Measurements from ENCODE around the gene TOMM34. TPM values are rescaled to one million over a fixed set of nuclear protein-coding genes. Genes with fewer than 3 reads are reported as not detected.

TOMM34 gene
- polyA plus RNA-seq, 1 of the 3 experiments (the other 2 are of a cell fraction), result 40.5 TPM

DNA sequence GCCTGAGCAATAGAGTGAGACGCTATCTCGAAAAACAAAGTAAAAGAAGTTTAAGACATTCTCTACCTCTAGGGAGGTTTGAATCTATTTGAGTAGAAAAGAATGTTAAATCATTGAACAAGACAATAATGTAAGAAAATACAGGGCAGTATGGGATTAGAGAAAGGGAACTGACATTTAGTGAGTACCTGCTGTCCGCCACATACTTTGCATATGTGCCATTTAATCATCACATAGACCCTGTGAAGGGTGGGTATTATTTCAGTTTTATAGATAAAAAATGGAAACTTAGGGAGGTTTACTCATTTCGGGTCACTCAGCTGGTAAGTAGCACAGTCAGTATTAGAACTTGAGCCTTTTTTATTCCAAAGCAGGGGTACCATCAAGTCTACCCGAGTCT, 37.5 kb upstream of the TOMM34 start:
- H3K36me3 ChIP-seq (replicated peaks in 1 of 2; ENCODE audit: control insufficient read depth in 1 of 2, insufficient read depth in 2 of 2, low read length in 1 of 2), result peaks cover 46 to 66% of the 10 kb centered on the region in 2 experiments
- H3K4me2 ChIP-seq, result no peak overlapping the region
- DNase-seq, result no peak
- H3K27me3 ChIP-seq (ENCODE audit: insufficient read depth), result no peaks in the 10 kb centered on the region
- H3K9me3 ChIP-seq, result no peaks in the 10 kb centered on the region
- peaks cover 7% of the 10 kb centered on the region for H3F3A ChIP-seq (replicated peaks; ENCODE audit: insufficient read depth)
- peaks cover 0 to 7% of the 10 kb centered on the region in 2 experiments; a peak in 2 of 4 replicates for H3K4me1 ChIP-seq (ENCODE audit: control insufficient read depth in 1 of 2, insufficient read depth in 2 of 2, low read depth in 1 of 2, low read length in 1 of 2)
- H3K27ac ChIP-seq (ENCODE audit: low read depth in 2 of 2, low read length in 1 of 2), result no peak overlapping the region
- ChIA-PET CTCF (interaction anchor here (1.0 to 1.9 kb wide), 3 partner anchors 11 to 17 kb away, joined by 3 to 8 read pairs (median 3); no protein-coding TSS in a partner anchor), POLR2A (no interaction called here)
- no peak overlapping the region for H3K4me3 ChIP-seq (ENCODE audit: low read depth in 2 of 2, low read length in 1 of 2)
- H3K9ac ChIP-seq, result no peak overlapping the region
- H3K9me2 ChIP-seq, result no peaks in the 10 kb centered on the region
- H3K79me2 ChIP-seq (ENCODE audit: insufficient read depth), result peaks cover 5% of the 10 kb centered on the region
- no peak overlapping the region for H2AFZ ChIP-seq (ENCODE audit: low read depth)
- H4K20me1 ChIP-seq (ENCODE audit: insufficient read depth), result no peaks in the 10 kb centered on the region
- WGBS (ENCODE audit: low lambda C conversion rate), result 97% methylated on average over 5 of the region's 5 CpGs
- TF ChIP-seq YY1 (IDR thresholded peaks at IDR 0.05; ENCODE audit: low read depth) (no peak), RXRA (IDR thresholded peaks at IDR 0.05; ENCODE audit: borderline replicate concordance, low read depth) (no peak), JUND (IDR thresholded peaks at IDR 0.05) (no peak), FOXJ3 (CRISPR knock-in tag; IDR thresholded peaks at IDR 0.05) (no peak)

DNA sequence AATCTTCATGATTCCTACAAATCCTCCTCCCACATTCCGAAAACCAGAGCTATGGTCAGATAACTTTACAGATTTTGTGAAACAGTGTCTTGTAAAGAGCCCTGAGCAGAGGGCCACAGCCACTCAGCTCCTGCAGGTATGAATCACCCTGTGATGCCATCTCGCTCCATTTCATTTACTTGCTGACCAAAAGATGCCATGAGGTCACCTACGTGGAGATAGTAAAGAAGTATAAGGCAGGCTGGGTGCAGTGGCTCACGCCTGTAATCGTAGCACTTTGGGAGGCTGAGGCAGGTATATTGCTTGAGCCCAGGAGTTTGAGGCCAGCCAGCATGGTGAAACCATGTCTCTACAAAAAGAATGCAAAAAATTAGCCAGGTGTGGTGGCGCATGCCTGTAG, 37.0 kb upstream of the TOMM34 start:
- peaks cover 42 to 63% of the 10 kb centered on the region in 2 experiments for H3K36me3 ChIP-seq (replicated peaks in 1 of 2; ENCODE audit: control insufficient read depth in 1 of 2, insufficient read depth in 2 of 2, low read length in 1 of 2)
- 94% methylated on average over 6 of the region's 6 CpGs for WGBS (ENCODE audit: low lambda C conversion rate)

More for the DNA sequence above, 37.0 kb upstream of the TOMM34 start:
- Histone ChIP-seq H3K9me2 (no peaks in the 10 kb centered on the region), H3K4me1 (ENCODE audit: control insufficient read depth in 1 of 2, insufficient read depth in 2 of 2, low read depth in 1 of 2, low read length in 1 of 2) (peaks cover 0 to 7% of the 10 kb centered on the region in 2 experiments; a peak in 2 of 4 replicates), H3K79me2 (ENCODE audit: insufficient read depth) (peaks cover 9% of the 10 kb centered on the region), H3F3A (replicated peaks; ENCODE audit: insufficient read depth) (peaks cover 7% of the 10 kb centered on the region), H3K4me2 (no peak overlapping the region), H3K9me3 (no peaks in the 10 kb centered on the region), H3K9ac (no peak overlapping the region), H3K27ac (ENCODE audit: low read depth in 2 of 2, low read length in 1 of 2) (no peak overlapping the region), H2AFZ (ENCODE audit: low read depth) (no peak overlapping the region), H4K20me1 (ENCODE audit: insufficient read depth) (no peaks in the 10 kb centered on the region), H3K4me3 (ENCODE audit: low read depth in 2 of 2, low read length in 1 of 2) (no peak overlapping the region), H3K27me3 (ENCODE audit: insufficient read depth) (no peaks in the 10 kb centered on the region)
- ChIA-PET CTCF (interaction anchor here (0.9 to 1.6 kb wide), 5 partner anchors 10 to 115 kb away, joined by 3 to 12 read pairs (median 3); no protein-coding TSS in a partner anchor), POLR2A (no interaction called here)
- TF ChIP-seq, protein P1, sequence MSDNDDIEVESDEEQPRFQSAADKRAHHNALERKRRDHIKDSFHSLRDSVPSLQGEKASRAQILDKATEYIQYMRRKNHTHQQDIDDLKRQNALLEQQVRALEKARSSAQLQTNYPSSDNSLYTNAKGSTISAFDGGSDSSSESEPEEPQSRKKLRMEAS (IDR thresholded peaks at IDR 0.05; ENCODE audit: low read depth), result no peak
- no peak for TF ChIP-seq SMC3 (IDR thresholded peaks at IDR 0.05; ENCODE audit: low read depth, low read length)
- TF ChIP-seq TEAD4 (IDR thresholded peaks at IDR 0.05; ENCODE audit: borderline replicate concordance, insufficient read depth), result no peak
- TF ChIP-seq, protein P2, sequence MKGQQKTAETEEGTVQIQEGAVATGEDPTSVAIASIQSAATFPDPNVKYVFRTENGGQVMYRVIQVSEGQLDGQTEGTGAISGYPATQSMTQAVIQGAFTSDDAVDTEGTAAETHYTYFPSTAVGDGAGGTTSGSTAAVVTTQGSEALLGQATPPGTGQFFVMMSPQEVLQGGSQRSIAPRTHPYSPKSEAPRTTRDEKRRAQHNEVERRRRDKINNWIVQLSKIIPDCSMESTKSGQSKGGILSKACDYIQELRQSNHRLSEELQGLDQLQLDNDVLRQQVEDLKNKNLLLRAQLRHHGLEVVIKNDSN (IDR thresholded peaks at IDR 0.05; ENCODE audit: borderline replicate concordance, low read depth), result no peak
- no peak for TF ChIP-seq YY1 (IDR thresholded peaks at IDR 0.05; ENCODE audit: low read depth)
- no peak for TF ChIP-seq CHD2 (IDR thresholded peaks at IDR 0.05; ENCODE audit: low read length, partially characterized antibody)
- TF ChIP-seq ELF1 (IDR thresholded peaks at IDR 0.05), result no peak
- TF ChIP-seq, protein P3, sequence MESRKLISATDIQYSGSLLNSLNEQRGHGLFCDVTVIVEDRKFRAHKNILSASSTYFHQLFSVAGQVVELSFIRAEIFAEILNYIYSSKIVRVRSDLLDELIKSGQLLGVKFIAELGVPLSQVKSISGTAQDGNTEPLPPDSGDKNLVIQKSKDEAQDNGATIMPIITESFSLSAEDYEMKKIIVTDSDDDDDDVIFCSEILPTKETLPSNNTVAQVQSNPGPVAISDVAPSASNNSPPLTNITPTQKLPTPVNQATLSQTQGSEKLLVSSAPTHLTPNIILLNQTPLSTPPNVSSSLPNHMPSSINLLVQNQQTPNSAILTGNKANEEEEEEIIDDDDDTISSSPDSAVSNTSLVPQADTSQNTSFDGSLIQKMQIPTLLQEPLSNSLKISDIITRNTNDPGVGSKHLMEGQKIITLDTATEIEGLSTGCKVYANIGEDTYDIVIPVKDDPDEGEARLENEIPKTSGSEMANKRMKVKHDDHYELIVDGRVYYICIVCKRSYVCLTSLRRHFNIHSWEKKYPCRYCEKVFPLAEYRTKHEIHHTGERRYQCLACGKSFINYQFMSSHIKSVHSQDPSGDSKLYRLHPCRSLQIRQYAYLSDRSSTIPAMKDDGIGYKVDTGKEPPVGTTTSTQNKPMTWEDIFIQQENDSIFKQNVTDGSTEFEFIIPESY (IDR thresholded peaks at IDR 0.05; ENCODE audit: borderline replicate concordance, low read depth), result no peak
- no peak for TF ChIP-seq JUND (IDR thresholded peaks at IDR 0.05)
- no peak for TF ChIP-seq RFX5 (IDR thresholded peaks at IDR 0.05; ENCODE audit: low read length)
- TF ChIP-seq TAF1 (IDR thresholded peaks at IDR 0.05; ENCODE audit: borderline replicate concordance, low read depth, low read length), result no peak
- no peak for TF ChIP-seq FOXM1 (IDR thresholded peaks at IDR 0.05; ENCODE audit: low read depth)
- TF ChIP-seq POLR2AphosphoS5 (IDR thresholded peaks at IDR 0.05; ENCODE audit: low read depth, low read length), result no peak
- TF ChIP-seq, protein P4, sequence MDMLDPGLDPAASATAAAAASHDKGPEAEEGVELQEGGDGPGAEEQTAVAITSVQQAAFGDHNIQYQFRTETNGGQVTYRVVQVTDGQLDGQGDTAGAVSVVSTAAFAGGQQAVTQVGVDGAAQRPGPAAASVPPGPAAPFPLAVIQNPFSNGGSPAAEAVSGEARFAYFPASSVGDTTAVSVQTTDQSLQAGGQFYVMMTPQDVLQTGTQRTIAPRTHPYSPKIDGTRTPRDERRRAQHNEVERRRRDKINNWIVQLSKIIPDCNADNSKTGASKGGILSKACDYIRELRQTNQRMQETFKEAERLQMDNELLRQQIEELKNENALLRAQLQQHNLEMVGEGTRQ (IDR thresholded peaks at IDR 0.05; ENCODE audit: borderline replicate concordance, low read depth, low read length), result no peak
- DNase-seq, result no peak

Measured in SK-N-SH (cell line).